GM23338 (cell line): ENCODE measurements around the gene MATN1. TPM values are rescaled to one million over a fixed set of nuclear protein-coding genes. Genes with fewer than 3 reads are reported as not detected.
A peak's percentile ranks its signal among the peaks of the same experiment; 100 is the strongest.

Experiments used
- ATAC-seq: fragments of 200-7000 bp; cut with Tn5 transposase; 3 replicates; pipeline ENCODE4 v1.9.1; 2020
- DNase-seq: peaks from one replicate; pipeline ENCODE4 v3.0.0-alpha.2; 2015; ENCODE audit warnings: low spot score
- H2AFZ ChIP-seq: fragments of 200-600 bp; sonication (generic); 2 replicates; pipeline ENCODE4 v1.8.0; 2016; ENCODE audit warnings: antibody characterized with exemption, mild to moderate bottlenecking, moderate library complexity
- H3F3A ChIP-seq: fragments of 200-600 bp; sonication (generic); replicated peaks from 2 replicates; pipeline ENCODE4 v1.8.0; 2017; ENCODE audit warnings: antibody characterized with exemption, mixed run types, low read depth
- H3K27ac ChIP-seq: fragments of 200-600 bp; sonication (generic); 2 replicates; pipeline ENCODE4 v1.6.1; 2016; ENCODE audit warnings: low read depth
- H3K27me3 ChIP-seq: fragments of 200-600 bp; sonication (generic); 2 replicates; pipeline ENCODE4 v1.8.0; 2016; ENCODE audit warnings: mild to moderate bottlenecking, mixed run types, moderate library complexity; ENCODE audit not compliant: insufficient read depth
- H3K36me3 ChIP-seq: fragments of 200-600 bp; sonication (generic); 2 replicates; pipeline ENCODE4 v1.8.0; 2016; ENCODE audit warnings: mild to moderate bottlenecking; ENCODE audit not compliant: insufficient read depth
- H3K4me1 ChIP-seq: fragments of 200-600 bp; sonication (generic); 2 replicates; pipeline ENCODE4 v1.8.0; 2016; ENCODE audit warnings: mild to moderate bottlenecking, moderate library complexity; ENCODE audit not compliant: insufficient read depth
- H3K4me2 ChIP-seq: fragments of 200-600 bp; sonication (generic); 2 replicates; pipeline ENCODE4 v1.7.1; 2017; ENCODE audit warnings: mixed run types
- H3K4me3 ChIP-seq: fragments of 200-600 bp; sonication (generic); 2 replicates; pipeline ENCODE4 v1.6.1; 2016; ENCODE audit warnings: mixed run types
- H3K79me2 ChIP-seq: fragments of 200-600 bp; sonication (generic); replicated peaks from 2 replicates; pipeline ENCODE4 v1.8.0; 2017; ENCODE audit warnings: mild to moderate bottlenecking; ENCODE audit not compliant: insufficient read depth
- H3K9me2 ChIP-seq: fragments of 200-600 bp; sonication (generic); 2 replicates; pipeline ENCODE4 v1.8.0; 2017; ENCODE audit not compliant: insufficient read depth
- H4K20me1 ChIP-seq: fragments of 200-600 bp; sonication (generic); replicated peaks from 2 replicates; pipeline ENCODE4 v1.8.0; 2017; ENCODE audit warnings: mild to moderate bottlenecking; ENCODE audit not compliant: insufficient read depth
- H3K27ac Mint-ChIP-seq: 2 replicates; pipeline ENCODE4 v1.8.0; 2020; ENCODE audit warnings: inconsistent platforms, mild to moderate bottlenecking, moderate library complexity, mixed read lengths
- H3K27me3 Mint-ChIP-seq: 3 replicates; pipeline ENCODE4 v1.8.0; 2022; ENCODE audit warnings: low read depth, mild to moderate bottlenecking, moderate library complexity, mixed read lengths, inconsistent platforms; ENCODE audit not compliant: insufficient read depth, poor library complexity
- H3K36me3 Mint-ChIP-seq: 3 replicates; pipeline ENCODE4 v1.8.0; 2021; ENCODE audit warnings: low read depth, mild to moderate bottlenecking, inconsistent platforms, moderate library complexity, mixed read lengths
- H3K4me1 Mint-ChIP-seq: 3 replicates; pipeline ENCODE4 v1.8.0; 2020; ENCODE audit warnings: mild to moderate bottlenecking, inconsistent platforms, mixed read lengths
- H3K4me3 Mint-ChIP-seq: 3 replicates; pipeline ENCODE4 v1.8.0; 2021; ENCODE audit warnings: moderate library complexity, mild to moderate bottlenecking, inconsistent platforms, mixed read lengths
- H3K9me3 Mint-ChIP-seq: 3 replicates; pipeline ENCODE4 v1.8.0; 2020; ENCODE audit warnings: moderate library complexity, mild to moderate bottlenecking, inconsistent platforms, mixed read lengths
- CREB1 ChIP-seq: fragments of 250-450 bp; sonication (Bioruptor Pico); IDR thresholded peaks from 2 replicates; pipeline ENCODE4 v1.5.0; 2020; ENCODE audit warnings: low read depth, mild to moderate bottlenecking, moderate library complexity
- EZH2 ChIP-seq: fragments of 200-600 bp; sonication (generic); IDR thresholded peaks from one replicate; pipeline ENCODE4 v1.8.0; 2017; ENCODE audit warnings: antibody characterized with exemption, mild to moderate bottlenecking, low read depth; ENCODE audit not compliant: unreplicated experiment
- EZH2phosphoT487 ChIP-seq: fragments of 200-600 bp; sonication (generic); IDR thresholded peaks from one replicate; pipeline ENCODE4 v1.8.1; 2018; ENCODE audit warnings: antibody characterized with exemption; ENCODE audit not compliant: unreplicated experiment
- JUNB ChIP-seq: IDR thresholded peaks from one replicate; pipeline ENCODE4 v1.6.1; 2016; ENCODE audit warnings: antibody characterized with exemption; ENCODE audit not compliant: unreplicated experiment
- NANOG ChIP-seq: IDR thresholded peaks from 2 replicates; pipeline ENCODE4 v1.6.1; 2016; ENCODE audit warnings: antibody characterized with exemption, borderline replicate concordance
- POLR2AphosphoS5 ChIP-seq: IDR thresholded peaks from 2 replicates; pipeline ENCODE4 v1.6.1; 2016; ENCODE audit warnings: antibody characterized with exemption, low read depth
- STAT1 ChIP-seq: IDR thresholded peaks from one replicate; pipeline ENCODE4 v1.6.1; 2016; ENCODE audit warnings: antibody characterized with exemption; ENCODE audit not compliant: unreplicated experiment
- ZNF114 ChIP-seq: fragments of 250-450 bp; sonication (Bioruptor Pico); IDR thresholded peaks from 2 replicates; pipeline ENCODE4 v1.5.0; 2020; ENCODE audit warnings: mild to moderate bottlenecking, moderate library complexity
- ZNF331 ChIP-seq: fragments of 250-450 bp; sonication (Bioruptor Pico); IDR thresholded peaks from 2 replicates; pipeline ENCODE4 v1.5.0; 2020; ENCODE audit warnings: low read depth, mild to moderate bottlenecking, moderate library complexity
- polyA plus RNA-seq: library from polyadenylated mRNA; unstranded; fragments of >200 nt; fragmentation: Nextera tagmentation; extraction: Ambion mirVana; gene quantifications from 2 replicates; pipeline ENCODE4 v1.2.1, GENCODE V29; 2016
- total RNA-seq: library from RNA; depleted of rRNA; stranded (reverse); fragments of >200 nt; shearing (Covaris generic); gene quantifications from 2 replicates; pipeline ENCODE4 v1.2.3, GENCODE V29; 2014
- TF ChIP-seq, protein P1 (sequence below), 2 experiments: fragments of 200-600 bp in 1 of 2; sonication (generic) in 1 of 2; conservative IDR thresholded peaks; 2 replicates each; pipeline versions ENCODE4 v1.5.1 to v1.6.1; 2016 to 2017; ENCODE audit warnings: antibody characterized with exemption in 2 of 2, low read depth in 2 of 2, mild to moderate bottlenecking in 2 of 2, moderate library complexity in 1 of 2
- TF ChIP-seq, protein P2 (sequence below): IDR thresholded peaks from 2 replicates; pipeline ENCODE4 v1.6.1; 2016; ENCODE audit warnings: antibody characterized with exemption
- TF ChIP-seq, protein P3 (sequence below): IDR thresholded peaks from one replicate; pipeline ENCODE4 v1.6.1; 2018; ENCODE audit warnings: antibody characterized with exemption; ENCODE audit not compliant: unreplicated experiment
- TF ChIP-seq, protein P4 (sequence below): fragments of 250-450 bp; sonication (Bioruptor Pico); IDR thresholded peaks from 2 replicates; pipeline ENCODE4 v1.5.0; 2020; ENCODE audit warnings: mild to moderate bottlenecking, moderate library complexity

Gene MATN1
- total and polyA plus RNA-seq, 2 experiments from 2014 or later: 0.08 to 0.31 TPM

DNA sequence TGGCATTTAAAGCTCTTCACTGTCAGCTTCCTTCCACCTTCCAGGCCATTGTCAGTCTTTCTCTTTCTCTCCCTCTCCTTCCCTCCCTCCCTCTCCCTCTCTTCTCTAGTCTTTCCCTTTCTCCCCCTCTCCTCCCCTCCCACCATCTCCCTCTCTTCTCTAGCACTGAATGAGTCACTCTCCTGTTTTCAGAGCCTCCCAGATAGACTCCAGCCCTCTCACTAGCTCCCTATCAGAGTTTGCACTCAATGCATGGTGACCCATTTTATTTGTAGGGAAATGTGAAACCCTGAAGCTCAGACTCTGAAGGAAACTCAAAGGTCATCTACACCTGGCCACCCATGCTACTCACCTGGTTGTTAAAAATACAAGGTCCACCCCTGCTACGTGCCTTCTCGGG lies 4.4 kb upstream of the MATN1 start:
- no peak overlapping the region for H3K27ac Mint-ChIP-seq
- Histone ChIP-seq H3K79me2 (no peaks in the 10 kb centered on the region), H3K4me1 (peaks cover 11% of the 10 kb centered on the region), H4K20me1 (no peaks in the 10 kb centered on the region), H3K9me2 (no peaks in the 10 kb centered on the region), H3K27me3 (no peaks in the 10 kb centered on the region), H3F3A (no peaks in the 10 kb centered on the region), H3K4me2 (no peak overlapping the region), H3K36me3 (no peaks in the 10 kb centered on the region), H3K27ac (no peak overlapping the region), H3K4me3 (no peak overlapping the region), H2AFZ (no peak overlapping the region)
- DNase-seq (no peak), ATAC-seq (peak; percentile 33)
- peaks cover 20% of the 10 kb centered on the region for H3K27me3 Mint-ChIP-seq
- no peaks in the 10 kb centered on the region for H3K36me3 Mint-ChIP-seq
- no peaks in the 10 kb centered on the region; the same call in 1 of the 3 replicates for H3K9me3 Mint-ChIP-seq
- peaks cover 28% of the 10 kb centered on the region for H3K4me1 Mint-ChIP-seq
- TF ChIP-seq, protein P1, sequence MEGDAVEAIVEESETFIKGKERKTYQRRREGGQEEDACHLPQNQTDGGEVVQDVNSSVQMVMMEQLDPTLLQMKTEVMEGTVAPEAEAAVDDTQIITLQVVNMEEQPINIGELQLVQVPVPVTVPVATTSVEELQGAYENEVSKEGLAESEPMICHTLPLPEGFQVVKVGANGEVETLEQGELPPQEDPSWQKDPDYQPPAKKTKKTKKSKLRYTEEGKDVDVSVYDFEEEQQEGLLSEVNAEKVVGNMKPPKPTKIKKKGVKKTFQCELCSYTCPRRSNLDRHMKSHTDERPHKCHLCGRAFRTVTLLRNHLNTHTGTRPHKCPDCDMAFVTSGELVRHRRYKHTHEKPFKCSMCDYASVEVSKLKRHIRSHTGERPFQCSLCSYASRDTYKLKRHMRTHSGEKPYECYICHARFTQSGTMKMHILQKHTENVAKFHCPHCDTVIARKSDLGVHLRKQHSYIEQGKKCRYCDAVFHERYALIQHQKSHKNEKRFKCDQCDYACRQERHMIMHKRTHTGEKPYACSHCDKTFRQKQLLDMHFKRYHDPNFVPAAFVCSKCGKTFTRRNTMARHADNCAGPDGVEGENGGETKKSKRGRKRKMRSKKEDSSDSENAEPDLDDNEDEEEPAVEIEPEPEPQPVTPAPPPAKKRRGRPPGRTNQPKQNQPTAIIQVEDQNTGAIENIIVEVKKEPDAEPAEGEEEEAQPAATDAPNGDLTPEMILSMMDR (conservative IDR thresholded peaks at IDR 0.05; ENCODE audit: low read depth in 2 of 2): no peak
- TF ChIP-seq ZNF114 (CRISPR knock-in tag) (no peak), NANOG (no peak), STAT1 (no peak), ZNF331 (CRISPR knock-in tag) (no peak), JUNB (no peak), EZH2phosphoT487 (no peak), EZH2 (no peak), POLR2AphosphoS5 (no peak), CREB1 (CRISPR knock-in tag) (no peak)
- TF ChIP-seq, protein P2, sequence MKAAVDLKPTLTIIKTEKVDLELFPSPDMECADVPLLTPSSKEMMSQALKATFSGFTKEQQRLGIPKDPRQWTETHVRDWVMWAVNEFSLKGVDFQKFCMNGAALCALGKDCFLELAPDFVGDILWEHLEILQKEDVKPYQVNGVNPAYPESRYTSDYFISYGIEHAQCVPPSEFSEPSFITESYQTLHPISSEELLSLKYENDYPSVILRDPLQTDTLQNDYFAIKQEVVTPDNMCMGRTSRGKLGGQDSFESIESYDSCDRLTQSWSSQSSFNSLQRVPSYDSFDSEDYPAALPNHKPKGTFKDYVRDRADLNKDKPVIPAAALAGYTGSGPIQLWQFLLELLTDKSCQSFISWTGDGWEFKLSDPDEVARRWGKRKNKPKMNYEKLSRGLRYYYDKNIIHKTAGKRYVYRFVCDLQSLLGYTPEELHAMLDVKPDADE: no peak
- TF ChIP-seq, protein P3, sequence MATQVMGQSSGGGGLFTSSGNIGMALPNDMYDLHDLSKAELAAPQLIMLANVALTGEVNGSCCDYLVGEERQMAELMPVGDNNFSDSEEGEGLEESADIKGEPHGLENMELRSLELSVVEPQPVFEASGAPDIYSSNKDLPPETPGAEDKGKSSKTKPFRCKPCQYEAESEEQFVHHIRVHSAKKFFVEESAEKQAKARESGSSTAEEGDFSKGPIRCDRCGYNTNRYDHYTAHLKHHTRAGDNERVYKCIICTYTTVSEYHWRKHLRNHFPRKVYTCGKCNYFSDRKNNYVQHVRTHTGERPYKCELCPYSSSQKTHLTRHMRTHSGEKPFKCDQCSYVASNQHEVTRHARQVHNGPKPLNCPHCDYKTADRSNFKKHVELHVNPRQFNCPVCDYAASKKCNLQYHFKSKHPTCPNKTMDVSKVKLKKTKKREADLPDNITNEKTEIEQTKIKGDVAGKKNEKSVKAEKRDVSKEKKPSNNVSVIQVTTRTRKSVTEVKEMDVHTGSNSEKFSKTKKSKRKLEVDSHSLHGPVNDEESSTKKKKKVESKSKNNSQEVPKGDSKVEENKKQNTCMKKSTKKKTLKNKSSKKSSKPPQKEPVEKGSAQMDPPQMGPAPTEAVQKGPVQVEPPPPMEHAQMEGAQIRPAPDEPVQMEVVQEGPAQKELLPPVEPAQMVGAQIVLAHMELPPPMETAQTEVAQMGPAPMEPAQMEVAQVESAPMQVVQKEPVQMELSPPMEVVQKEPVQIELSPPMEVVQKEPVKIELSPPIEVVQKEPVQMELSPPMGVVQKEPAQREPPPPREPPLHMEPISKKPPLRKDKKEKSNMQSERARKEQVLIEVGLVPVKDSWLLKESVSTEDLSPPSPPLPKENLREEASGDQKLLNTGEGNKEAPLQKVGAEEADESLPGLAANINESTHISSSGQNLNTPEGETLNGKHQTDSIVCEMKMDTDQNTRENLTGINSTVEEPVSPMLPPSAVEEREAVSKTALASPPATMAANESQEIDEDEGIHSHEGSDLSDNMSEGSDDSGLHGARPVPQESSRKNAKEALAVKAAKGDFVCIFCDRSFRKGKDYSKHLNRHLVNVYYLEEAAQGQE: no peak
- TF ChIP-seq, protein P4, sequence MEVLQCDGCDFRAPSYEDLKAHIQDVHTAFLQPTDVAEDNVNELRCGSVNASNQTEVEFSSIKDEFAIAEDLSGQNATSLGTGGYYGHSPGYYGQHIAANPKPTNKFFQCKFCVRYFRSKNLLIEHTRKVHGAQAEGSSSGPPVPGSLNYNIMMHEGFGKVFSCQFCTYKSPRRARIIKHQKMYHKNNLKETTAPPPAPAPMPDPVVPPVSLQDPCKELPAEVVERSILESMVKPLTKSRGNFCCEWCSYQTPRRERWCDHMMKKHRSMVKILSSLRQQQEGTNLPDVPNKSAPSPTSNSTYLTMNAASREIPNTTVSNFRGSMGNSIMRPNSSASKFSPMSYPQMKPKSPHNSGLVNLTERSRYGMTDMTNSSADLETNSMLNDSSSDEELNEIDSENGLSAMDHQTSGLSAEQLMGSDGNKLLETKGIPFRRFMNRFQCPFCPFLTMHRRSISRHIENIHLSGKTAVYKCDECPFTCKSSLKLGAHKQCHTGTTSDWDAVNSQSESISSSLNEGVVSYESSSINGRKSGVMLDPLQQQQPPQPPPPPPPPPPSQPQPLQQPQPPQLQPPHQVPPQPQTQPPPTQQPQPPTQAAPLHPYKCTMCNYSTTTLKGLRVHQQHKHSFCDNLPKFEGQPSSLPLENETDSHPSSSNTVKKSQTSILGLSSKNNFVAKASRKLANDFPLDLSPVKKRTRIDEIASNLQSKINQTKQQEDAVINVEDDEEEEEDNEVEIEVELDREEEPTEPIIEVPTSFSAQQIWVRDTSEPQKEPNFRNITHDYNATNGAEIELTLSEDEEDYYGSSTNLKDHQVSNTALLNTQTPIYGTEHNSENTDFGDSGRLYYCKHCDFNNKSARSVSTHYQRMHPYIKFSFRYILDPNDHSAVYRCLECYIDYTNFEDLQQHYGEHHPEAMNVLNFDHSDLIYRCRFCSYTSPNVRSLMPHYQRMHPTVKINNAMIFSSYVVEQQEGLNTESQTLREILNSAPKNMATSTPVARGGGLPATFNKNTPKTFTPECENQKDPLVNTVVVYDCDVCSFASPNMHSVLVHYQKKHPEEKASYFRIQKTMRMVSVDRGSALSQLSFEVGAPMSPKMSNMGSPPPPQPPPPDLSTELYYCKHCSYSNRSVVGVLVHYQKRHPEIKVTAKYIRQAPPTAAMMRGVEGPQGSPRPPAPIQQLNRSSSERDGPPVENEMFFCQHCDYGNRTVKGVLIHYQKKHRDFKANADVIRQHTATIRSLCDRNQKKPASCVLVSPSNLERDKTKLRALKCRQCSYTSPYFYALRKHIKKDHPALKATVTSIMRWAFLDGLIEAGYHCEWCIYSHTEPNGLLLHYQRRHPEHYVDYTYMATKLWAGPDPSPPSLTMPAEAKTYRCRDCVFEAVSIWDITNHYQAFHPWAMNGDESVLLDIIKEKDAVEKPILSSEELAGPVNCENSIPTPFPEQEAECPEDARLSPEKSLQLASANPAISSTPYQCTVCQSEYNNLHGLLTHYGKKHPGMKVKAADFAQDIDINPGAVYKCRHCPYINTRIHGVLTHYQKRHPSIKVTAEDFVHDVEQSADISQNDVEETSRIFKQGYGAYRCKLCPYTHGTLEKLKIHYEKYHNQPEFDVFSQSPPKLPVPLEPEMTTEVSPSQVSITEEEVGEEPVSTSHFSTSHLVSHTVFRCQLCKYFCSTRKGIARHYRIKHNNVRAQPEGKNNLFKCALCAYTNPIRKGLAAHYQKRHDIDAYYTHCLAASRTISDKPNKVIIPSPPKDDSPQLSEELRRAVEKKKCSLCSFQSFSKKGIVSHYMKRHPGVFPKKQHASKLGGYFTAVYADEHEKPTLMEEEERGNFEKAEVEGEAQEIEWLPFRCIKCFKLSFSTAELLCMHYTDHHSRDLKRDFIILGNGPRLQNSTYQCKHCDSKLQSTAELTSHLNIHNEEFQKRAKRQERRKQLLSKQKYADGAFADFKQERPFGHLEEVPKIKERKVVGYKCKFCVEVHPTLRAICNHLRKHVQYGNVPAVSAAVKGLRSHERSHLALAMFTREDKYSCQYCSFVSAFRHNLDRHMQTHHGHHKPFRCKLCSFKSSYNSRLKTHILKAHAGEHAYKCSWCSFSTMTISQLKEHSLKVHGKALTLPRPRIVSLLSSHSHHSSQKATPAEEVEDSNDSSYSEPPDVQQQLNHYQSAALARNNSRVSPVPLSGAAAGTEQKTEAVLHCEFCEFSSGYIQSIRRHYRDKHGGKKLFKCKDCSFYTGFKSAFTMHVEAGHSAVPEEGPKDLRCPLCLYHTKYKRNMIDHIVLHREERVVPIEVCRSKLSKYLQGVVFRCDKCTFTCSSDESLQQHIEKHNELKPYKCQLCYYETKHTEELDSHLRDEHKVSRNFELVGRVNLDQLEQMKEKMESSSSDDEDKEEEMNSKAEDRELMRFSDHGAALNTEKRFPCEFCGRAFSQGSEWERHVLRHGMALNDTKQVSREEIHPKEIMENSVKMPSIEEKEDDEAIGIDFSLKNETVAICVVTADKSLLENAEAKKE: no peak
- no peak overlapping the region for H3K4me3 Mint-ChIP-seq
